Right lobe of liver (tissue), 6 donors: ENCODE measurements around the gene TIMM44. TPM values are rescaled to one million over a fixed set of nuclear protein-coding genes. Genes with fewer than 3 reads are reported as not detected.
A peak's percentile ranks its signal among the peaks of the same experiment; 100 is the strongest.

ENCODE experiments used
- ATAC-seq, 4 donors: fragments of 200-7000 bp; cut with Tn5 transposase; one replicate each; pipeline ENCODE4 v1.9.1; 2020; ENCODE audit warnings: mild to moderate bottlenecking in 4 of 4, moderate library complexity in 4 of 4
- DNase-seq, 3 donors: peaks; one replicate each; pipeline ENCODE4 v3.0.0-alpha.2; 2020
- H3K27ac ChIP-seq, 3 donors: fragments of 200-600 bp; one replicate each; pipeline ENCODE4 v1.8.0; 2022
- H3K27me3 ChIP-seq, 2 donors: fragments of 200-600 bp; one replicate each; pipeline ENCODE4 v1.8.0; 2022
- H3K36me3 ChIP-seq, 4 donors: fragments of 200-600 bp; sonication (generic) in 1 of 4; one replicate each; pipeline versions ENCODE4 v1.5.1 to v1.8.0; 2017 to 2022; ENCODE audit warnings: control low read depth in 1 of 4
- H3K4me1 ChIP-seq, 4 donors: fragments of 200-600 bp; sonication (generic) in 1 of 4; one replicate each; pipeline versions ENCODE4 v1.5.1 to v1.8.0; 2017 to 2022; ENCODE audit warnings: control low read depth in 1 of 4
- H3K4me3 ChIP-seq, 3 donors: fragments of 200-600 bp; one replicate each; pipeline ENCODE4 v1.8.0; 2022
- H3K9me3 ChIP-seq, 4 donors: fragments of 200-600 bp; sonication (generic) in 1 of 4; one replicate each; pipeline versions ENCODE4 v1.5.1 to v1.8.0; 2017 to 2022; ENCODE audit warnings: control low read depth in 1 of 4
- POLR2A ChIP-seq: fragments of 450-650 bp; IDR thresholded peaks from one replicate; pipeline ENCODE4 v1.6.1; 2017; ENCODE audit warnings: antibody characterized with exemption, mild to moderate bottlenecking
- WGBS: methylation state at CpG from one replicate; pipeline ENCODE4 v1.1.6; 2018; ENCODE audit warnings: low coverage, low lambda C conversion rate; ENCODE audit not compliant: insufficient coverage; ENCODE audit errors: missing lambda C conversion rate; 5-methylcytosine and 5-hydroxymethylcytosine counted together
- intact Hi-C, 2 donors: fragments of 100-400 bp; cut with DNase I; formaldehyde crosslinking; loops; one replicate each; pipeline versions ENCODE4 v1.11.2 to v1.14.1; 2022
- total RNA-seq, 6 experiments: library from RNA; depleted of rRNA in 2 of 6; stranded (reverse); fragments of >200 nt in 2 of 6; fragmentation: NEBNext Ultra II Directional in 3 of 6; extraction: Animal tissue kit (Norgen Biotek cat#: 25700) in 3 of 6; gene quantifications; one replicate each; pipeline versions ENCODE4 v1.1.0 to v1.2.4, GENCODE V29; 2016 to 2023
- TF ChIP-seq, protein P1 (sequence below), 4 donors: fragments of 200-600 bp in 3 of 4; fragments of 450-650 bp in 1 of 4; IDR thresholded peaks; one replicate each; pipeline versions ENCODE4 v1.5.1 to v1.8.0; 2016 to 2022; ENCODE audit warnings: antibody characterized with exemption in 4 of 4, mild to moderate bottlenecking in 2 of 4
- donor health status: DM: no; HTN: yes; CAD: no.
- donor health status: DM: no; HTN: no; CAD: no.
- donor health status: DM: no; HTN: no; CAD: no.
- donor health status: DM: no; HTN: yes; CAD: no.
- donor health status: DM: no; HTN: yes; CAD: no.

The TIMM44 gene
- total RNA-seq, 6 experiments from 2014 or later, result 26.1 to 41.7 (median 36.9) TPM

DNA sequence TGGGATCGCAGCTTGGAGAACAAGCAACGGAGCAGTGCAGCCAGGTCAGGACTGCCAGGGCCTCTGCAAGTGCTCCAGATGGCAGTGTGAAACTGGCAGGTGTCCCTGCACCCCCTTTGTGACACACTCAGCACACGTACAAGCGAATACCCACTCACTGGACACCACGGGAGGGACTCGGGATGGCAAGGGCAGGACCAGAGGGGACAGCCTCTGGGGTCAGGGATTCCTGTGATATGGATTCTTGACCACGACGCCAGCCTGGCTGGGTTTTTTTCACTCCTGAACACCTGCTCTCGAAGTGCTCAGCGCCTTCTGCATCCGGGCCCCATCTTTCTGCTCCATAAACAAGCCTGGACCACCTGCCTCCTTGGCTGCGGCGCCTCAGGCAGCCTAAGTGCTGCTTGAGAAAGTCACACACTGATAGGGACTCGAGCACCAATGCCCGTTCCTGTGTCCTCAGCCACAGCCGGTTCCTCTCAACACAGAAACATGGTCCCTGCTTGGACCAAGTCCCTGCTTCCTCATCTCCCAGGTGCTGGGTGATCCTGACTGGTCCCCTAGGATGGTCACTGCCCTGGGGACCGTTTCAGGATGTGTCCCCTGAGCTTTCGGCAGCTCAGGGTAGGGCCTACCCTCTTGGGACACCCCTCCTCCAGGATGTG, 40.0 kb upstream of the TIMM44 start:
- DNase-seq, result peak in 1 of 3 donors; percentile 8

GRCh38 chr19:7982651-7983099, 39.2 kb upstream of the TIMM44 start:
- H3K27me3 ChIP-seq, result no peaks in the 10 kb centered on the region
- H3K4me1 ChIP-seq, result peaks cover 0 to 29% (median 13%) of the 10 kb centered on the region in 4 donors
- intact Hi-C loops, result no loop called here
- peak in 1 of 3 donors; percentile 17 for DNase-seq
- peaks cover 0 to 25% (median 3%) of the 10 kb centered on the region in 4 donors for H3K36me3 ChIP-seq
- H3K27ac ChIP-seq, result no peak overlapping the region
- H3K9me3 ChIP-seq, result no peaks in the 10 kb centered on the region
- no peak for TF ChIP-seq POLR2A
- TF ChIP-seq, protein P1, sequence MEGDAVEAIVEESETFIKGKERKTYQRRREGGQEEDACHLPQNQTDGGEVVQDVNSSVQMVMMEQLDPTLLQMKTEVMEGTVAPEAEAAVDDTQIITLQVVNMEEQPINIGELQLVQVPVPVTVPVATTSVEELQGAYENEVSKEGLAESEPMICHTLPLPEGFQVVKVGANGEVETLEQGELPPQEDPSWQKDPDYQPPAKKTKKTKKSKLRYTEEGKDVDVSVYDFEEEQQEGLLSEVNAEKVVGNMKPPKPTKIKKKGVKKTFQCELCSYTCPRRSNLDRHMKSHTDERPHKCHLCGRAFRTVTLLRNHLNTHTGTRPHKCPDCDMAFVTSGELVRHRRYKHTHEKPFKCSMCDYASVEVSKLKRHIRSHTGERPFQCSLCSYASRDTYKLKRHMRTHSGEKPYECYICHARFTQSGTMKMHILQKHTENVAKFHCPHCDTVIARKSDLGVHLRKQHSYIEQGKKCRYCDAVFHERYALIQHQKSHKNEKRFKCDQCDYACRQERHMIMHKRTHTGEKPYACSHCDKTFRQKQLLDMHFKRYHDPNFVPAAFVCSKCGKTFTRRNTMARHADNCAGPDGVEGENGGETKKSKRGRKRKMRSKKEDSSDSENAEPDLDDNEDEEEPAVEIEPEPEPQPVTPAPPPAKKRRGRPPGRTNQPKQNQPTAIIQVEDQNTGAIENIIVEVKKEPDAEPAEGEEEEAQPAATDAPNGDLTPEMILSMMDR (IDR thresholded peaks at IDR 0.05), result no peak
- no peak overlapping the region for H3K4me3 ChIP-seq
- no peak for ATAC-seq
- 86% methylated on average over 15 of the region's 21 CpGs for WGBS

More for the DNA sequence above, 40.0 kb upstream of the TIMM44 start:
- Histone ChIP-seq H3K4me3 (no peak overlapping the region), H3K9me3 (no peaks in the 10 kb centered on the region), H3K36me3 (peaks cover 0 to 25% (median 3%) of the 10 kb centered on the region in 4 donors), H3K4me1 (peaks cover 0 to 28% (median 13%) of the 10 kb centered on the region in 4 donors), H3K27me3 (no peaks in the 10 kb centered on the region), H3K27ac (no peak overlapping the region)
- intact Hi-C loops, result no loop called here
- TF ChIP-seq, protein P1 (IDR thresholded peaks at IDR 0.05), result no peak
- no peak for TF ChIP-seq POLR2A
- no peak for ATAC-seq
- 96% methylated on average over 10 of the region's 18 CpGs for WGBS

DNA sequence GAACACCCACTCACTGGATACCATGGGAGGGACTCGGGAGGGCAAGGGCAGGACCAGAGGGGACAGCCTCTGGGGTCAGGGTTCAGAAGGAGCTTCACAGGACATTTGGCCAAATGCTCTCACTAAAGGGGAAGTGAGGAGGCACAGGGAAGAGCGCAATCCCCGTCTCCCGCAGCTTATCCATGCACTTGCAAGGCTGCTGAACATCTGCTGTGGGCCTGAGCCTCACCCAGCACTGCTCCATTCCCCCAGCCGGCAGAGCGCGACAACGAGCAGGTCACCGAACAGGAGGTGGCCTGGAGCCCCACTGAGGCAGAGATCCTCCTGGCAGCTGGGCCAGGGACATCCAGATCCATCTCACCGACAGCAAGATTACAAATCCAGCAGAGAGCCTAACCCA, 38.6 kb upstream of the TIMM44 start:
- Histone ChIP-seq H3K27ac (no peak overlapping the region), H3K4me1 (peaks cover 0 to 29% (median 13%) of the 10 kb centered on the region in 4 donors), H3K27me3 (no peaks in the 10 kb centered on the region), H3K36me3 (peaks cover 0 to 25% (median 3%) of the 10 kb centered on the region in 4 donors), H3K4me3 (no peak overlapping the region), H3K9me3 (no peaks in the 10 kb centered on the region)
- TF ChIP-seq, protein P1 (IDR thresholded peaks at IDR 0.05), result no peak
- TF ChIP-seq POLR2A, result no peak
- peak in 1 of 3 donors; percentile 7 for DNase-seq
- WGBS, result 63% methylated on average over 4 of the region's 10 CpGs
- ATAC-seq, result no peak
- intact Hi-C loops, result no loop called here

- Histone ChIP-seq H3K36me3 (peaks cover 0 to 25% (median 3%) of the 10 kb centered on the region in 4 donors), H3K27ac (no peak overlapping the region), H3K27me3 (no peaks in the 10 kb centered on the region), H3K4me3 (no peak overlapping the region), H3K4me1 (peaks cover 0 to 29% (median 13%) of the 10 kb centered on the region in 4 donors), H3K9me3 (no peaks in the 10 kb centered on the region)
- intact Hi-C loops, result no loop called here
- no peak for TF ChIP-seq POLR2A
- TF ChIP-seq, protein P1 (IDR thresholded peaks at IDR 0.05), result no peak
- ATAC-seq (no peak), DNase-seq (peak in 1 of 3 donors; percentile 18)
- WGBS, result 80% methylated on average over 2 of the region's 7 CpGs
These were observed 38.2 kb upstream of the TIMM44 start for GRCh38 chr19:7981661-7982060.
